Ishikawa (cell line): ENCODE data around the gene ZNF662.

Source experiments
- EGR1 ChIP-seq: IDR thresholded peaks from 2 replicates; pipeline ENCODE4 v1.6.1; 2012
- EP300 ChIP-seq: IDR thresholded peaks from 2 replicates; pipeline ENCODE4 v1.6.1; 2012; ENCODE audit warnings: borderline replicate concordance
- MAX ChIP-seq: IDR thresholded peaks from 2 replicates; pipeline ENCODE4 v1.6.1; 2012
- NFIC ChIP-seq: IDR thresholded peaks from 2 replicates; pipeline ENCODE4 v1.6.1; 2012
- RAD21 ChIP-seq: IDR thresholded peaks from 2 replicates; pipeline ENCODE4 v1.6.1; 2012; ENCODE audit warnings: low read depth
- REST ChIP-seq: IDR thresholded peaks from 2 replicates; pipeline ENCODE4 v1.6.1; 2012; ENCODE audit warnings: low read depth, mild to moderate bottlenecking
- TAF1 ChIP-seq: IDR thresholded peaks from 2 replicates; pipeline ENCODE4 v1.6.1; 2012; ENCODE audit warnings: low read depth, mild to moderate bottlenecking
- TCF12 ChIP-seq: IDR thresholded peaks from 2 replicates; pipeline ENCODE4 v1.6.1; 2012; ENCODE audit warnings: low read depth
- TEAD4 ChIP-seq: IDR thresholded peaks from 2 replicates; pipeline ENCODE4 v1.6.1; 2012
- YY1 ChIP-seq: IDR thresholded peaks from 2 replicates; pipeline ENCODE4 v1.6.1; 2012; ENCODE audit warnings: low read depth
- TF ChIP-seq, protein P1 (sequence below): IDR thresholded peaks from 2 replicates; pipeline ENCODE4 v1.6.1; 2012

GRCh38 chr3:42895580-42895868 lies 10.4 kb upstream of the ZNF662 start:
- no peak for TF ChIP-seq REST
- no peak for TF ChIP-seq EGR1
- TF ChIP-seq TAF1: no peak
- TF ChIP-seq TCF12: no peak
- no peak for TF ChIP-seq YY1
- TF ChIP-seq, protein P1, sequence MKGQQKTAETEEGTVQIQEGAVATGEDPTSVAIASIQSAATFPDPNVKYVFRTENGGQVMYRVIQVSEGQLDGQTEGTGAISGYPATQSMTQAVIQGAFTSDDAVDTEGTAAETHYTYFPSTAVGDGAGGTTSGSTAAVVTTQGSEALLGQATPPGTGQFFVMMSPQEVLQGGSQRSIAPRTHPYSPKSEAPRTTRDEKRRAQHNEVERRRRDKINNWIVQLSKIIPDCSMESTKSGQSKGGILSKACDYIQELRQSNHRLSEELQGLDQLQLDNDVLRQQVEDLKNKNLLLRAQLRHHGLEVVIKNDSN: no peak
- no peak for TF ChIP-seq RAD21
- TF ChIP-seq NFIC: no peak
- TF ChIP-seq TEAD4: no peak
- TF ChIP-seq EP300: no peak
- no peak for TF ChIP-seq MAX
